Left ventricle myocardium superior (tissue), 1 donor: ENCODE measurements around the gene AGFG2. TPM values are rescaled to one million over a fixed set of nuclear protein-coding genes. Genes with fewer than 3 reads are reported as not detected.

ENCODE experiments used
- ATAC-seq: fragments of 200-7000 bp; cut with Tn5 transposase; one replicate; pipeline ENCODE4 v1.9.1; 2020; ENCODE audit warnings: mild to moderate bottlenecking, moderate library complexity
- DNase-seq: peaks from one replicate; pipeline ENCODE4 v3.0.0-alpha.2; 2020
- intact Hi-C: fragments of 100-400 bp; cut with micrococcal nuclease; formaldehyde crosslinking; loops from one replicate; pipeline ENCODE4 v1.11.0; 2022
- total RNA-seq: library from RNA; stranded (reverse); fragmentation: NEBNext Ultra II Directional; extraction: Animal tissue kit (Norgen Biotek cat#: 25700); gene quantifications from one replicate; pipeline ENCODE4 v1.2.1, GENCODE V29; 2021
- donor health status: DM: no; HTN: yes; CAD: no; lungs with severe emphysema.

The AGFG2 gene
- total RNA-seq, 1 donor from 2014 or later, result 24.7 TPM

DNA sequence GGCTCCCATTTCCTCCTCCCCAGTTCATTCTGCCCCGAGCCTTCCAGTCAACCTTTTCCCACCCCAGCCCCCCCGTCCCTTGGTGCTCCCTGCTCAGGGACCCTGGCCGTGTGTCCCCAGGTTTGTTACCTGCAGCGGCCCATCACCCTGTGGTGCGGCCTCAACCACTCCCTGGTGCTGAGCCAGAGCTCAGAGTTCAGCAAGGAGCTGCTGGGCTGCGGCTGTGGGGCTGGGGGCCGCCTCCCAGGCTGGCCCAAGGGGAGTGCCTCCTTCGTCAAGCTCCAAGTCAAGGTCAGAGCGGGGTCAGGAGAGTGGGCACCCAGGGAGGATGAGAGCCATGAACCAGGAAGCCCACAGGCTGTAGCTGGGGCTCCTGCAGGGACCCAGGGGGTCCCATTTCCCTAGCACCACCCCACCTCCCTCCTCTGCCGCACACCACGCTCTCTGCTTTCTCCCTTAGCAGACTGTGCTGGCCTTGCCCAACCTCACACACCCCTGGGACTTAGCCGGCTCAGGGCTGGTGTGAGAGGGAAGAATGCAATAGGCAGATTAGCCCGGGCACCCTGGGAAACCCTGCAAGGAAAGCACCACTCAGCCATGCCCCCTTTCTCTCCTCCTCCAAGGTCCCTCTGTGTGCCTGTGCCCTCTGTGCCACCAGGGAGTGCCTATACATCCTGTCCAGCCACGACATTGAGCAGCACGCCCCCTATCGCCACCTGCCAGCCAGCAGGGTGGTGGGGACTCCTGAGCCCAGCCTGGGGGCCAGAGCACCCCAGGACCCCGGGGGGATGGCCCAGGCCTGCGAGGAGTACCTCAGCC is 61.1 kb downstream of the AGFG2 start:
- intact Hi-C loops, result no loop called here
- DNase-seq (no peak), ATAC-seq (no peak)

DNA sequence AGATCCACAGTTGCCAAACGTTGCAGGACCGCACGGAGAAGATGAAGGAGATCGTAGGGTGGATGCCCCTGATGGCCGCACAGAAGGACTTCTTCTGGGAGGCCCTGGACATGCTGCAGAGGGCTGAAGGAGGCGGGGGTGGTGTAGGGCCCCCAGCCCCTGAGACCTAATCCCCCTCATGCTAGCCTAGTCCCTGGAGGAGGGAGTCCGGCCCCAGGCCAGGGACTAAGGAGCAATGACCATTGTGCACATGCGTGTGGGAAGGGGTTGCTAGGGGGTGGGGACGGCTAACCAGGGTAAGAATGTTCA is 61.7 kb downstream of the AGFG2 start:
- ATAC-seq (no peak), DNase-seq (no peak)
- intact Hi-C loops, result no loop called here

DNA sequence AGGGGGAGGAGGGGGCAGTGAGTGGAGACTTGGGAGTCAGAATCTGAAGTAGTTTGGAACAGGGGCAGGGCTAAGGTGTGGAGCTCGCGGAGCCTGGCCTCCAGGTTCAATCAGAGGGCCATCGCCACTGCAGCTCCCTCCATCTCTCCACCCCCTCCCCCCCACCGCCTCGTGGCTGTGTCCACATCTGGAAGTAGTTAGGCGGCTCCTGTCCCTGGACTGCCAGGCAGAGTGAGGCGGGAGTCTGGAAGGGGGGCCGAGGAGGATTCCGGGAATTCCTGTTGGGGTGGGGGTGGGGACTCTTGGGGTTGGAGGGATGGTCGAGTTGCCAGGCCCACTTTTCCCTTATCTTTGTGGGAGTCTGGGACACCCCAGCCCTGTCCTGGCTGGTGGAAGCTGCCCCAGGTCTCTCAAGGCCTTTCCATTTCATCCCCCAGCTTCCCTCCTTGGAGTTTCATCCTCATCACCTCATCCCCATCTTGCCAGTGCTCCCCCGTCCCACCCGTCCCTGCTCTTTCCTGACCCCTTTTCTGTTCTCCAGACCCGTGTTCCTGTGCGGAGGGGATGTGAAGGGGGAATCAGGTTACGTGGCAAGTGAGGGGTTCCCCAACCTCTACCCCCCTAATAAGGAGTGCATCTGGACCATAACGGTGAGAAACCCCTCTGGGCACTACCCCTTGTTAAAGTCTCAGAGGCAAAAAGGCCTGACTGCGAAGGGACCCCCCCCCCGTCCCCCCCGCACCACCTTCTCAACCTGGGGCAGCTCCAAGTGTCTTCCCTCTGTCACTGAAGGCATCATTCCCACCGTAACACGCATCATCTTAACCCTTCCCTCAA is 64.1 kb downstream of the AGFG2 start:
- peak; percentile 65 for ATAC-seq
- DNase-seq, result peak; percentile 86
- intact Hi-C loops, result no loop called here

DNA sequence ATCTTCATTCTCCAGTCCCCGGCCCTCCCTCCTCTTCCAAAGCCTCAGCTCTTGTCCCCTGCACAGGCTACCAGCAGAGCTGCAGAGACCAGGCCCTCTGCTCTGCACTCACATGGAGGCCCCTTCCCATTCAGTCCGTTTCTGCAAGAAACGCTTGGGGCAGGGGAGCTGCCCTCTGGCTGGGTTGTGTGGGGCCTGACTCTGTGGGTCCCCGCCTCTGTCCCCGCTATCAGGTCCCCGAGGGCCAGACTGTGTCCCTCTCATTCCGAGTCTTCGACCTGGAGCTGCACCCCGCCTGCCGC is 64.7 kb downstream of the AGFG2 start:
- no peak for DNase-seq
- ATAC-seq, result no peak
- intact Hi-C loops, result no loop called here

DNA sequence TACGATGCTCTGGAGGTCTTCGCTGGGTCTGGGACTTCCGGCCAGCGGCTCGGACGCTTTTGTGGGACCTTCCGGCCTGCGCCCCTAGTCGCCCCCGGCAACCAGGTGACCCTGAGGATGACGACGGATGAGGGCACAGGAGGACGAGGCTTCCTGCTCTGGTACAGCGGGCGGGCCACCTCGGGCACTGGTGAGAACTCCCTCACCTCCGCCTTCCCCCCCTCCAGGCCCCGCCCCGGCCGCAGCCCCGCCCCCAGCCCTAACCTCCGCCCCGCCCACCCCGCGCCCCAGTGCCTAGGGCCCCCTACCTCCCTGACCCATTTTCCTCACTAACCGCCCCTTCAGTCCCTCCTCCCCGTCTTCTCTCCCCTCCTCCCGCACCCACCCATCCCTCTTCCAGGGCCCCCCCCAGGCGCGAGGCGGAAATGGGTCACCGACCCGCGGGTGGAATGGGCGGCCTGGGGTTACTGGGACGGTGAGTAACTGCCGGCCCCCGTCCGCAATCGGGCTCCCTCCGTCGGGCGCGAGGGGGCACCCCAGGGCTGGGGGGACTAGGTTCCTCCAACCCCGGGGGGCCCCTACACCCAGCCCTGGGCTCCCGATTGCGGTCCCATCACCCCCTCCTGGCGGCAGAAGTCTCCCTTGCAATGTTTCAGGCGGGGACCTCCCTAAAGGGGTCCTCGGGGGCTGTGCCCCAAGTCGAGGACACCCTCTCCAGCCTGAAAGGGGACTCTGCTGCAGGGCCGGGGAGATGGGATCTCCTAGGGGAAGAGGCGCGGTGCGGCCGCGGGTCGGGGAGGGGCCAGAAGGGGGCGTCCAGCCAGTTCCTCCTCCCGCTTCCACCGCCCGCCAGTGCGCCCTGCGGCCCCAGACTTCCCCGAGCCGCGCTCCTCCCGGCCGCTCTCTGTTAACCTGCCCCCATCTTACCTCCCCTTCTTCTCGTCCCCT is 65.3 kb downstream of the AGFG2 start:
- peak; percentile 82 for ATAC-seq
- intact Hi-C loops, result no loop called here
- DNase-seq, result peak; percentile 88

DNA sequence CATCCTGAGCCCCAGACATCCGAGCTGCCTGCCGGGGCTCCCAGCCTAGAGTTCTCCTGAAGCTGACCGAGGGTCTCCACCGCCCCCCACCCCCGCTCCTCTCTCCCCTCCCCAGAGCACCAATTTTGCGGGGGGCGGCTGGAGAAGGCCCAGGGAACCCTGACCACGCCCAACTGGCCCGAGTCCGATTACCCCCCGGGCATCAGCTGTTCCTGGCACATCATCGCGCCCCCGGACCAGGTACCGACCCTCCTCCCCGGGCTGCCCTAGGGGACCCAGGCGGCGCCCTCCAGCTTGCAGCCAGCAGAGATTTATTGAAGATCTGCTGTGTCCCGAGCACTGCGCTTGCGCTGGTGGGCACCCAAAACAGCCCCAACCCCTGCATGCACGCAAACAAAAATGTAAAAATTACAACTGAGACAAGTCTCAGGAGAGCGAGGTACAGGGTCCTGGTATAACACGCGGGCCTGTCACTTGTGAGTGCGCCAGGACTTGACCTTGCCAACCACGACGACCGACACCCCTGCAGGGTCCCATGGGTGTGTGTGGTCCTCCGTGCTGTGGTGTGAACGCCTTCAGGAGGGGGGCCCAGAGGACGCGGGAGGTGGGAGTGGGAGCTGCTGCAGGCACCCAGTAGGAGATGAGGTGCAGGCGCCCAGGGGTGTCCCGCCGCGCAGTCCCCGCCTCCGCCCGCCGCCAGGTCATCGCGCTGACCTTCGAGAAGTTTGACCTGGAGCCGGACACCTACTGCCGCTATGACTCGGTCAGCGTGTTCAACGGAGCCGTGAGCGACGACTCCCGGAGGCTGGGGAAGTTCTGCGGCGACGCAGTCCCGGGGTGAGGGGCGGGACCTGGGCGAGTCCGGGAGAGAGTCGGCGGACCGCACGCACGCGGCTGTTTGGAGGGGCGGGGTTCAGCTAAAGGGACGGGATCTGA is 66.2 kb downstream of the AGFG2 start:
- ATAC-seq, result peak; percentile 33
- DNase-seq, result peak; percentile 77
- intact Hi-C loops, result no loop called here

DNA sequence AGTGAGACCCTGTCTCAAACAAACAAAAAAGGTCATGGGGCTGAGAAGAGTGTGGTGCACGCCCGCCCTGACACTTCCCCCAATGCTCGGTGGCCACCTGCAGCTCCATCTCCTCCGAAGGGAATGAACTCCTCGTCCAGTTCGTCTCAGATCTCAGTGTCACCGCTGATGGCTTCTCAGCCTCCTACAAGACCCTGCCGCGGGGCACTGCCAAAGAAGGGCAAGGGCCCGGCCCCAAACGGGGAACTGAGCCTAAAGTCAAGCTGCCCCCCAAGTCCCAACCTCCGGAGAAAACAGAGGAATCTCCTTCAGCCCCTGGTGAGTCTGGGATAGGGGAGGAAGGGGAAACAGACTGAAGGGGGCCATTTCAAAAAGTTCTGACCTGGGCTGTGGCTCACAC is 67.3 kb downstream of the AGFG2 start:
- ATAC-seq (no peak), DNase-seq (no peak)
- intact Hi-C loops, result no loop called here

DNA sequence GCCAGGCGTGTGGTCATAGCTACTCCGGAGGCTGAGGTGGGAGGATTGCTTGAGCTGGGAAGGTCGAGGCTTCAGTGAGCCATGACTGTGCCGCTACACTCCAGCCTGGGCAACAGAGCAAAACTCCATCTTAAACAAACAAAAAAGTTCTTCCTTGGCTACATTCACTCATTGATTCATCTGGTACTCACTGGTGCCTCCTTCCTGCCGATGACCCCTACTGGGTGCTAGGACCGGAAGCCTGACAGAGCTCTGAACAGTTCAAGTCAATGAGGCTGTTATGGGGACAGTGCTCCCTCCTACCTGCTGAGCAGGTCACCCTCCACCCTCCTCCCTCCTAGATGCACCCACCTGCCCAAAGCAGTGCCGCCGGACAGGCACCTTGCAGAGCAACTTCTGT is 68.1 kb downstream of the AGFG2 start:
- no peak for ATAC-seq
- intact Hi-C loops, result no loop called here
- no peak for DNase-seq

DNA sequence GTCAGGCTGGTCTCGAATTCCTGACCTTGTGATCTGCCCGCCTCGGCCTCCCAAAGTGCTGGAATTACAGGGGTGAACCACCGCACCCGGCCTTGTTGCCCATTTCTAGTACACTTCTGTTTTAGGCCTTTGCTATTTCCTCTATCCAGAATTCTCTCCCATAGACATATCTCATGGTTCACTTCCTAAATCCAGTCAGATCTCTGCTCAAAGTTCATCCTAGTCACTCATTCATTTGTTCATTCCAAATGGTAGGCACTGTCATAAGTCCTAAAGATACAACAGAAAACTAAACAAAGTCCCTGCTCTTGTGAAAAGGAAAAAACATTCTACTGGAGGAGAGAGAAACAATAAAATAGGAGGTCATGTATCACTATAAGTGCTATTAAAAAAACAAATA is 71.0 kb downstream of the AGFG2 start:
- DNase-seq (no peak), ATAC-seq (no peak)
- intact Hi-C loops, result no loop called here

DNA sequence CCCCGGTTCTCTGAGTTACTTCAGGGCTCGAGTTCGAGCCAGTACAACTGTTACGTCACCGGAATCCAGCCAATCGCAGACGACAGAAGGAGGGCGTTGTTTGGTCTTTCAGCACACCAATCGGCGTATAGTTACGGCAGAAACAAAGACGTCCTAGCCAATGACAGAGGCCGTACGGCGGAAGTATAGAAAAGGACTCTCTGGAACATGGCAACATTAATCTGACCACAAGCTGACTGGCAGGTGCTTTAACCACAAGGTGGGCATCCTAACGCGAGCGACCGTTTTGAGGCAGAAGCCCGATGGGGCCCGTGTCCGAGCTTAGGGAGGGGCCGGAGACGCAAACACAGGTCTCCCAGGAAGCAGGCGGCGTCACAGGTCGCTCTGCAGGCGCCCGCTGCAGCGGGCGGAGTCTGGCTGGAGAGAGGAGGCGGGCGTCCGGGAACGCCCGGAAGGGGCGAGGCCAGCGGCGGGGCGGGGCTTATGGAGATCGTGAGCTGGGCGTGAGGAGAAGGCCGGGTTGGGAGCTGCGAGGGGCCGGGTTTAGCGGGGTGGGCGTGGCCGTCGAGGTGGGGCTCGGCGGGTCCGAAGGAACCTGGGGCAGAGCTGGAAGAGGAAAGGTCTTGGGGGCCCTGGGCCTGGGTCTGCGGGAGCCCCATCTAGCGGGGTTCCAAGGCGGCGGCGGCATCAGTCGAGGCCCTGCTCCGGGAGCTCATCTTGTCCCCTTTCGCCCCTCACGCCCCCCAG is 73.2 kb downstream of the AGFG2 start, which contains the start of gene MOSPD3:
TSS of gene MOSPD3 (plus strand) at position 558 of the 747 bp plus-strand sequence. CDS start 252 bp downstream, outside the sequence.
- DNase-seq, result peak; percentile 98
- peak; percentile 98 for ATAC-seq
- intact Hi-C loops, result no loop called here

DNA sequence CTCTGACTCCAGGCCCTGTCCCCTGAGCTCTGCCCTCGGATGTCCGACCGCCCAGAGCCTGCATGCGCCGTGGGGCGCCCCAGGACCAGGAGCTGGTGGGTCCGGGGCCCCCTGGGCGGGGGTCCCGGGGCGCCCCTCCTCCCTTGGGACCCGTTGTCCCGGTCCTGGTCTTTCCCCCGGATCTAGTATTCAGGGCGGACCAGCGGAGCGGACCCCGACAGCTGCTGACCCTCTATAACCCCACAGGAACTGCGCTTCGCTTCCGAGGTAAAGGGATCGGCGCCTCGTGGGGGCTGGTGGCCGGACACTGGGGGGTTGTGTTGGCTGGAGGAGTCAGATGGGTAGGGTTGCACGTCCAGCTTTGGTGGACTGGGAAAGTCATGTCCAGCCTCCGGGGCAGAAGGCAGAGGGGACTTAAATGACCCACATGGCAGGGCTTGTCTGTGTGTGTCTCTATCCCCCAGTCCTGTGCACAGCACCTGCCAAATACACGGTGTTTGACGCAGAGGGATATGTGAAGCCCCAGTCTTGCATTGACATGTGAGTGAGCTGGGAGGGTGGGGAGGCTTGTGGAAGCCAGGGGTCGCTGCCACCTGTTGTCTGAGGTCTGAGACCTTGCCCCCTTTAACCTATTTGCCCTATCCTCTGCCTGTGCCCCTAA is 73.9 kb downstream of the AGFG2 start:
- DNase-seq, result no peak
- peak; percentile 8 for ATAC-seq
- intact Hi-C loops, result no loop called here

DNA sequence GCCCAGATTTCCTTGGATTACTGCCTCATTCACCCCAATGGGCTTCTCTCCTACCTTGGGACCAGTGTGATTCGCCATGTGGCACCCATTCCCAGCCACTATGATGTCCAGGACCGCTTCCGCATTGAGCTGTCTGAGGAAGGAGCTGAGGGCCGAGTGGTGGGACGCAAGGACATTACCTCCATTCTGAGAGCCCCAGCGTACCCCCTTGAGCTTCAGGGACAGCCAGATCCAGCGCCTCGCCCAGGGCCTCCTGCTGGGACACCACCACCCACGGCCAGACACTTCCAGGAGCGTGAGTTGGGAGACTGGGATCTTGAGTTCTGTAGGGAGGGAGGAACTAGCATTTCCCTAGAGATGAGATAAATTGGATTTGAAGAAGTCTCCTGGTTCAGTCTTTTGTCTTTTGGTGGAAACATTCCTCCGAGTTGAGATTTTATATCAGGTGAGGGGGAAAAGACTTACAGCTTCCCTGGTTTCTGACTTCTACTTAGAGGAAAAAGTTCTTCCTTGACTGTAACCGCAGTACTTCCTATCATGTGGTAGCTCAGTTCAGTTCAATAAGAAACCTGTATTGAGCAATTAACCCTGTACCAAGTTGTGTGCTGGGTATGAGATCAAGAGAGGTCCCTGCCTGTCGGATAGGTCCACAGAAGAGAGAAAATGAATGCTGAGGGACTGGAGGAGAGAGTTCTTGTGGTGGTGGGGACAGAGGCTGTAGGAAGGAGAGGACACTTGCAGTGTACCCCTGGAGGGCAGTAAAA is 74.6 kb downstream of the AGFG2 start:
- ATAC-seq (no peak), DNase-seq (no peak)
- intact Hi-C loops, result no loop called here

DNA sequence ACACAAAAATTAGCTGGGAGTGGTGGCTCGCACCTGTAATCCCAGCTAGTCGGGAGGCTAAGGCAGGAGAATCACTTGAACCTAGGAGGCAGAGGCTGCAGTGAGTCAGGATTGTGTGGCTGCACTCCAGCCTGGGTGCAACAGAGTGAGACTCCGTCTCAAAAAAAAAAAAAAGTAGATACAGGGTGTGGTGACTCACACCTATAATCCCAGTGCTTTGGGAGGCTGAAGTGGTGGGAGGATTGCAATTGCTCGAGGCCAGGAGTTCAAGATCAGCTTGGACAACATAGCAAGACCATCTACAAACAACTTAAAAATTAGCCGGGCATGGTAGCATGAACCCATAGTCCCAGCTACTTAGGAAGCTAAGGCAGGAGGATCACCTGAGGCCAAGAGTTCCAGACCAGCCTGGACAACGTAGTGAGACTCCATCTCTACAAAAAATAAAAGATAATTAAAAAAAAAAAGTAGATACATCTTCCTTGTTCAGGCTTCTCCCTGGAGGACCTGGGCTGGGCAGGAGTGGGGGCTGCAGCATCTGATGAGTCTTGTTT is 75.4 kb downstream of the AGFG2 start:
- ATAC-seq, result no peak
- no peak for DNase-seq
- intact Hi-C loops, result no loop called here
